Muscle of arm (tissue), 12 donors: ENCODE measurements around the gene HEG1. TPM values are rescaled to one million over a fixed set of nuclear protein-coding genes. Genes with fewer than 3 reads are reported as not detected.
"Not testable (repeated sequence)": the region's sequence is repeated elsewhere in the genome, so short reads cannot be mapped to it uniquely, and the experiment has no call there.

Experiments used
- DNase-seq: peaks from one replicate; pipeline ENCODE4 v3.0.0-alpha.2; 2013
- polyA plus RNA-seq, 12 donors: library from polyadenylated mRNA; unstranded; fragments of 120-200 nt; gene quantifications; one replicate each; pipeline ENCODE4 v1.2.1, GENCODE V29; 2013; ENCODE audit not compliant: insufficient read length in 12 of 12

The HEG1 gene
- polyA plus RNA-seq, 12 donors = 25.5 to 46.1 (median 33.2) TPM; not detected in 1

- DNase-seq = not testable (repeated sequence)
Observed at GRCh38 chr3:124957951-124958350, 97.8 kb downstream of the HEG1 start.

DNA sequence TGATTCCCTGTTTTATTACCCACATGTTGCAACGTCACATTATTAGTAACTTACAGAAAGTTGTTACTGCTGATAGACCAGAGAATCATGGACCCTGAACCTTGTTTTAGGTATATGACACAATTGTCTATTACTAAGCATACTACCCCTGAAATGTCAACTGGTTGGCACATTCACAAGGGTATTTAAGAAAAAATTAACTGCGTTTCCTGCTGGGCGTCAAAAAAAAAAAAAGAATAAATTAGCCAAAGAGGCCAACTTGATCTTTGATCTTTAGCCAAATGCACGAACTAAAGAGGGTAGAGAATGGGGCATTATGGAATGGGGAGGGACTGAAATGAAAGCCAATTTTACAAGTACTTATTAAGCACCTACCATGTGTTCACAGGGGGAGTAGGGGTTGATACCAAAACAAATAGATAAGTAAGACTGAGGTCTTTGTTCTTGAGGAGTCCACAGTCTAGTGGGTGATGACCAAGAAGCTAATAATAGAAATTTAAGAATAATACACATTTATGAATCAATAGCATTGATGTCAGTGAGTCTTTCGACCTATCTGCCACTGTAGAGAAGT lies 103.4 kb downstream of the HEG1 start:
- DNase-seq = no peak

- DNase-seq = no peak
Observed at GRCh38 chr3:124951511-124952281, 104.1 kb downstream of the HEG1 start.

- no peak for DNase-seq
Observed at GRCh38 chr3:124950026-124950425, 105.8 kb downstream of the HEG1 start.

- no peak for DNase-seq
Observed at GRCh38 chr3:124942613-124943012, 113.2 kb downstream of the HEG1 start.

GRCh38 chr3:124941771-124942170 lies 114.0 kb downstream of the HEG1 start:
- DNase-seq = no peak

DNA sequence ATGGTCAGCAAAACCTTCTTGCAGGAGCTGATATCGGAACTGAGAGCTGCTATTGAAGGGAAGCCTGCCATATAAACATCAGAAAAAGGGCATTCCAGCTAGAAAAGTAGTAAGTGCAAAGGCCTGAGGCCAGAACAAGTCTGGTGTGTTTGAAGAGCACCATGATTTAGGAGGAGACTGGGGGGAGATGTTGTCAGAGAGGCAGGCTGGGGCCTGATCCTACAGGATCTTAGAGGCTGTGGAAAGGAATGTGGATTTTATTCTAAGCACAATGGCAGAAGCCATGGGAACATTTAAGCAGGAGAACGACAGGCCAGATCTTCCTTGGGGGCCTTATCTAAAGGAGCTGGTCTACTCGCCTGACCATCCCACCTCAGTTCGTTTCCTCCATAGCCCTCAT lies 116.1 kb downstream of the HEG1 start:
- no peak for DNase-seq

GRCh38 chr3:124938896-124939295 lies 116.9 kb downstream of the HEG1 start:
- no peak for DNase-seq

DNA sequence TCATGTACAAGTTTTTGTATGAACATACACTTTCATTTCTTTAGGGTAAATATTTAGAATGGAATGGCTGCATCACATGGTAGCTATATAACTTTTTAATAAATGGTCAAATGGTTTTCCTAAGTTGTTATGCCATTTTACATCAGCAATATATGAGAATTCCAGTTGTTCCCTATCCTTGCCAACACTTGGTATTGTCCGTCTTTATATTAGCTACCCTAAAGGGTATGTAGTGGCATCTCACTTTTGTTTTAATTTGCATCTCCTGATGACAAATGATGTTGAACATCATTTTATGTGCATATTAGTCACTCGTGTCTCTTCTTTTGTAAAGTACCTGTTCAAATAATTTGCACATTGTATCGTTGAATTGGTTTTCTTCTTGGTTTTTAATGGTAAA lies 118.7 kb downstream of the HEG1 start:
- no peak for DNase-seq

DNA sequence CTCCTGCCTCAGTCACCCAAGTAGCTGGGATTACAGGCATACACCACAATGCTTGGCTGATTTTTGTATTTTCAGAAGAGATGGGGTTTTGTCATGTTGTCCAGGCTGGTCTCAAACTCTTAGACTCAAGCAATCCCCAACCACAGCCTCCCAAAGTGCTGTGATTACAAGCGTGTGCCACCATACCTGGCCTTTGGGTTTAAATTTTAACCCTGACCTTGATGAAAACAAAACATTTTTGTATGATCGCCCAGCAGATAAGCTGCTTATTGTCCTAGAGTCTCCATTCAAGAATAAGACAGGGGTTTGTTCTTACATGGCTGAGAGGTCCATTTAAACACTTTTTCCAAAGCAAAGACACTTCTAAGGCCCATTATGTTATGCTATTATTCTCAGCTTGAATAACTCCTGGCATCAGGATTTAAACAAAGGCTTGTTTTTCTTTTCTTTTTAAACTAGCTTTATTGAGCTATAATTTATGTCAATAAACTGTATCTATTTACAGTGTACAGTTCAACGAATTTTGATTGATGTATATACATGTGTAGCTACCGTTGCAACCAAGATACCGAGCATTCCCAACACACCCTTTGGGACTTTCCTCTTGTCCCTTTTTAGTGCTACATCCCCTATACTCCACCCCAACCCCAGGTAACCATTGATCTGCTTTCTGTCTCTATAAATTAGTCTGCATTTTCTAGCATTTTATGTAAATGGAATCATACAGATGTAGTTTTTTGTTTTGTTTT lies 119.8 kb downstream of the HEG1 start:
- DNase-seq = no peak

- DNase-seq = no peak
Observed at GRCh38 chr3:124935264-124935663, 120.5 kb downstream of the HEG1 start.

GRCh38 chr3:124934577-124934976 lies 121.2 kb downstream of the HEG1 start, which contains the start of gene MUC13:
TSS of gene MUC13 (minus strand) at chr3:124934751. CDS start at chr3:124934712, 39 bp downstream.
- DNase-seq = no peak

DNA sequence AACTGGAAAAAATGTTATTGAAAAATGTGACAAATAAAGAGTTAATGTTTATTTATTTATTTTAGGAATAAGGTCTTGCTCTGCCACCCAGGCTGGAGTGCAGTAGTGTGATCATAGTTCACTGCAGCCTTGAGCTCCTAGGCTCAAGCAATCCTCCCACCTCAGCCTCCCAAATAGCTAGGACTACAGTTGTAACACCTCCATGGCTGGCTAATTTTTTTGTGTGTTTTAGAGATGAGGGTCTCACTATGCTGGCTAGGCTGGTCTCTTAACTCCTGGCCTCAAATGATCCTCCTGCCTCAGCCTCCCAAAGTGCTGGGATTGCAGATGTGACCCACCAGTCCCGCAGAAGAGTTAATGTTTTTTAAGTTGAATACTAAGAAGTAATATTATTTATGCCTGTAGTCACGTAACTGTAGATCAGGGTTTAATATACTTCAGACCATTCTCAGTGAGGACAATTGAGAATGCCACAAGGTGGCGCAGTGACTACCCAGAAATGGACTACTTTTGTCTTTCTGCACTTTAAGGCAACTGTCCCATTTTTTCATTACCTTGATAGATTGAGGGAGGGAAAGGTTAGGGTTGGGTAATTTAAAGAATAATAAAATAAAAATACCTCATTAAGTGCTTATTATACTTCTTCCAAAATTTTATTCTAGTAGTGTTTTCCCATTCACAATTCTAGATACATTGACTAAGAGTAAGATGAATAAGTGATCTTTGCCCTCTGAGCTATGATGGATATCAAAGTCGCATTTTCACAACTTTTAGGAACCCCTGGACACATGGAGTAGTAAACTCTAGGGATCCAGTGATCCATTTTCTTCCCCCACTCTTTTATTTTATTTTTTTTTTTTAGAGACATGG lies 127.2 kb downstream of the HEG1 start:
- DNase-seq = peak; percentile 68

DNA sequence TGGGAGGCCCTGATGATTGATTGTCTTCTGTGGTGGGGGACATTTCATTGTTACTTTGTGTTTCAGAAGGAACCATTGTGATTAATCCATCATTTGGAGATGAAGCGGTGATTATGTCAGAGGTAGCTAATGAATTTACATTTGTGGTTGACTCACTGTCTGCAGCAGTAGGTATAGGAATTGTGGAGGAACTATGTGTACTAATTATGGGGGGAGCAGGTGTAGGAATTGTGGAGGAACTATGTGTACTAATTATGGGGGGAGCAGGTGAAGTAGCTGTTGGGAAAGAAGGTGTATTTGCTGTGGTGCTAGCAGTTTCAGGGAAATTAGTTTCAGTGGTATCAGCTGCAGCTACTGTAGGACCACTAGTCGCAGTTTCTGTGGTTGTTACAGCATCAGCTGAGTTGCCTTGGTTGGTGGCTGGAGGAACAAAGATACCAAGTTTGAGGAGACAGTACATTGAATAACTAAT lies 128.2 kb downstream of the HEG1 start:
- DNase-seq = no peak

DNA sequence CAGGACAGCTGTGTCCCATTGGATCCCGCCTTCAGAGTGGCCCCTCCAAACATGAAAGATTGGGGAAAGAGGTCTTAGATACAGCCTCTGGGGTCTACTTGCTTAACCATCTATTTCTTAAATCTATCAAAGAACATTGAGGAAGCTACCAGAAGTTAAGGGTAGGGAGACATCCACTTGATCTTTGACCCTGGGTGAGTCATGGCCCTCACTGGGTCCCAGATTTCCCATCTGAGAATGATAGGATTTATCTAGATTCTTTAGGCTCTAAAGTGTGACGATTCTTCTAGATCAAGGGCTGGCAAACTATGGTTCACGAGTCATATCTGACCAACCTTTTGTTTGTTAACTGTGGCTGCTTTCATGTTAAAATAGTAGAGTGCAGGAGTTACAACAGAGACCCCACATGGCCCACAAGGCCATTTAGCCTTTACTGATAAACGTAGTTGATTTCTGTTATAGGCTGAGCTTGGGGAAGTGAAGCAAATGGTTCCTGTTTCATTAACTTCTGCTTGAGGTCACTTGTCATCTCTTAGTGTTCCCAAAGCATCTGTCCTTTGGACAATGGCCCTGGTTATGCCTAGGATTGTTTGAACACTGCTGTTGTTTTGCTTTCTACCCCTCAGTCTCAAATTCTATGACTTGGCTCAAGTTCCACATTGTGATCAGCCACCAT lies 129.2 kb downstream of the HEG1 start:
- no peak for DNase-seq

GRCh38 chr3:124924741-124925140 lies 131.1 kb downstream of the HEG1 start:
- no peak for DNase-seq

DNA sequence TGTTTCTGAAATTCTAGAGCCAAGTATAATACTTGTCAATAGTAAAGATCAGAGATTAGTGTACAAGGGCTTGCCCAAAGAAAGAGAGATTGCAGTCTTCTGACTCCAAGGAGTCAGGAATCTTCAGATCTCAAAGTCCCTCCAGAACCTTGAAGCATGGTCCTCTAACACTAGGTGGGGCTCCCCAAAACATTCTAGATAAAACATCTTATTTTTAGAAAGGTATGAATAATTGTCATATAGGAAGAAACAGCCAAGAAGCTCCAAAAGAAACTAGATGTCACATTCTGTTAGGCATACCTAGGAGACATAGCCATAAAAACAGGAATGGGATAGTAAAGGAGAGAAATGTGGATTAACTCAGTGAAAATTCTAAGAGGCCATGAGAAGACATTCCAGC lies 132.0 kb downstream of the HEG1 start:
- no peak for DNase-seq

DNA sequence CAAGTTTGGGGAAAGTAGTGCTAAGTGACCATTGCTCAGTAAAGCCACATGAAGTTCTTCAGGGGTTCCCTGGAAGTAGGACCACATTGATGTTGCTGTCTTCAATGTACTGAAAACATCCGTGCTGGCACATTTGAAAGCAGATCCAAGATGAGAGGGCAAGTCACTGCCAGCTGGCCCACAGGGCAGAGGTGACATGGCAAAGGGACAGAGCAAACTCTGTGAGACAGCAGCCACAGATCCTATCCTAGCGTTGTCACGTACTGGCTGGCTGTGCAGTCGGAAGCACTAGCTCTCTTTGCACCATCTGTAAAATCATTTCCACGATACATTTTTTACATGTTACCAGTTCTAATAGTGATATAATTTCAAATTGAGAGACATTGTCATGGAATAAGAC lies 135.1 kb downstream of the HEG1 start:
- no peak for DNase-seq

- DNase-seq = no peak
Observed at GRCh38 chr3:124919756-124920155, 136.0 kb downstream of the HEG1 start.

GRCh38 chr3:124918524-124918923 lies 137.3 kb downstream of the HEG1 start:
- no peak for DNase-seq

GRCh38 chr3:124916837-124917409 lies 138.9 kb downstream of the HEG1 start:
- no peak for DNase-seq
